NB4 (cell line): Measurements from ENCODE around the gene RAB25.

Experiments used
- MYC ChIP-seq: IDR thresholded peaks from 2 replicates; pipeline ENCODE4 v1.6.1; 2011; ENCODE audit warnings: low read depth, low read length
- POLR2A ChIP-seq: IDR thresholded peaks from 2 replicates; pipeline ENCODE4 v1.6.1; 2011; ENCODE audit warnings: mild to moderate bottlenecking; ENCODE audit not compliant: insufficient read length; ENCODE audit errors: extremely low read depth
- TF ChIP-seq, protein P1 (sequence below): IDR thresholded peaks from one replicate; pipeline ENCODE4 v1.5.1; 2012; ENCODE audit warnings: low read depth, low read length
- TF ChIP-seq, protein P2 (sequence below): IDR thresholded peaks from 2 replicates; pipeline ENCODE4 v1.6.1; 2011; ENCODE audit warnings: low read depth, low read length

DNA sequence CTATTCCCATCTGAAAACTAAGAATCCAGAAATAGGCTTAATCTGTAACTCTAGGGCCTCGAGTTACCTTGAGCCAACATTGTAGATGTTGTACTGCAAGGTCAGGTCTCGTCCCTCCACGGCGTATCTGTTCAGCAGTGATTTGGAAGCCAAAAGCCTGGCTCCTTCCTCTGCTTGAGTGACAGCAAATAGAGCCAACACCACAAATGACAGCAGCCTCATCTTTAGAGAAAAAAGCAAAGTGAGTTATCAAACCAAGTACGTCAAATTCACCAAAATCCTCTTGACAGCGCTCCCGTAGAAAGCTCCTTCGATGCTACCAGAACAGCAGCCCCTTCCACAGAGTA, 41.0 kb upstream of the RAB25 start:
- TF ChIP-seq, protein P1, sequence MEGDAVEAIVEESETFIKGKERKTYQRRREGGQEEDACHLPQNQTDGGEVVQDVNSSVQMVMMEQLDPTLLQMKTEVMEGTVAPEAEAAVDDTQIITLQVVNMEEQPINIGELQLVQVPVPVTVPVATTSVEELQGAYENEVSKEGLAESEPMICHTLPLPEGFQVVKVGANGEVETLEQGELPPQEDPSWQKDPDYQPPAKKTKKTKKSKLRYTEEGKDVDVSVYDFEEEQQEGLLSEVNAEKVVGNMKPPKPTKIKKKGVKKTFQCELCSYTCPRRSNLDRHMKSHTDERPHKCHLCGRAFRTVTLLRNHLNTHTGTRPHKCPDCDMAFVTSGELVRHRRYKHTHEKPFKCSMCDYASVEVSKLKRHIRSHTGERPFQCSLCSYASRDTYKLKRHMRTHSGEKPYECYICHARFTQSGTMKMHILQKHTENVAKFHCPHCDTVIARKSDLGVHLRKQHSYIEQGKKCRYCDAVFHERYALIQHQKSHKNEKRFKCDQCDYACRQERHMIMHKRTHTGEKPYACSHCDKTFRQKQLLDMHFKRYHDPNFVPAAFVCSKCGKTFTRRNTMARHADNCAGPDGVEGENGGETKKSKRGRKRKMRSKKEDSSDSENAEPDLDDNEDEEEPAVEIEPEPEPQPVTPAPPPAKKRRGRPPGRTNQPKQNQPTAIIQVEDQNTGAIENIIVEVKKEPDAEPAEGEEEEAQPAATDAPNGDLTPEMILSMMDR: no peak
- TF ChIP-seq, protein P2, sequence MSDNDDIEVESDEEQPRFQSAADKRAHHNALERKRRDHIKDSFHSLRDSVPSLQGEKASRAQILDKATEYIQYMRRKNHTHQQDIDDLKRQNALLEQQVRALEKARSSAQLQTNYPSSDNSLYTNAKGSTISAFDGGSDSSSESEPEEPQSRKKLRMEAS: no peak
- TF ChIP-seq POLR2A (no peak), MYC (no peak)
